ENCODE measurements around the gene FAM186B.

The FAM186B gene

DNA sequence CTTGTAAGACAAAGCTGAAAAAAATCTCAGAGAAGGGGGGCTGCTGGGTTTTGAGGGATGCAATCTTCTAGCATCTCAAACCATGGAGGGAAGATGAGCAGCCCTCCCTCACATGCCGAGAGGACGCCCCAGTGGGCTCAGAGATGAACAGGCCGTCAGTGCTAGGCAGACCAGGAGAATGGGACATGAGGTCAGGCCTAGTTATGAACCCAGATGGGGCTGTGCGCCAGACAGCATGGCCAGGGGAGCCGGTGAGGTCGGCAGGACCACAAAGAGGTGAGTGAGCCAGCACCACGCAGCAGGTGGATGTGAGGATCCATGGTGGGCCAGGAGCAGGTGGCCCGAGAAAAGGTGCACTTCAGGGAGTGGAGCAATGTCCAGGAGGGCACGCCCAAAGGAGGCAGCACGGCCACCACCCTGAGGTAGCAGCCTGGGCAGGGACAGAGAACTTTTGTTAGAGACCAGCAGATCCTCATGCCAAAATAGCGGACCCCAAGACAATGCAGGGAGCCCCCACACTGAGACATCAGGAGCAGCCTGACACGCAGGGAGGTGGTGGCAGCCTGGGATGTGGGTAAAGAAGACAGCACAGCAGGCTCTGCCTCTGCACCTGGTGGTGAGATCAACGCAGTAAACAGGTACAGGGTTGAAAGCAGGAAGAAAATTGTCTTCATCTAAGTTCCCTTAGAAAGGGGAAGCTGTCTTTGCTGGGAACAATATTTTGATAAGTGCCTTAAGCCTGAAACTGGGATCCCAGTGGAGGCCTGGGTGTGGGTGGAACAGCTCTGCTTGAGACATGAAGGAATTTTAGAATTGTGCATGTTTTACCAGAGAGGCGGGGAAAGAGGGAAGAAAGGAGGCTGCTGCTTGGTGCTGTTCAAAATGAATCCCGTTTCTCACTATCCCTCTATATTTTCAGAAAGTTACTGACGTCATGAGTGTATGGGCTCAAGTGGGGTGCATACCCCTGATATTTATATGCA is 19.7 kb downstream of the FAM186B start:
- no peak overlapping the region for H2BK120ac ChIP-seq (ENCODE audit: low read depth, low read length)
- H3K9ac ChIP-seq (ENCODE audit: low read length) = no peak overlapping the region
- H4K8ac ChIP-seq (ENCODE audit: low read length) = no peak overlapping the region
- H2AK5ac ChIP-seq (ENCODE audit: low read length, severe bottlenecking) = no peak overlapping the region
- no peak overlapping the region for H3K4ac ChIP-seq (ENCODE audit: low read depth in 1 of 2, low read length in 2 of 2)
- H3K23ac ChIP-seq (ENCODE audit: low read length in 2 of 2) = no peak overlapping the region
- H3K36me3 ChIP-seq (ENCODE audit: control insufficient read depth in 1 of 2, insufficient read depth in 2 of 2, low read depth in 1 of 2, low read length in 2 of 2) = peaks cover 11 to 37% of the 10 kb centered on the region in 2 experiments
- peaks cover 3% of the 10 kb centered on the region for H3K4me1 ChIP-seq (ENCODE audit: control insufficient read depth, insufficient read depth, low read depth, low read length)
- no peak overlapping the region for H3K4me2 ChIP-seq (ENCODE audit: low read length, poor library complexity, severe bottlenecking)
- no peak overlapping the region for H2BK5ac ChIP-seq (ENCODE audit: low read depth, low read length, poor library complexity, severe bottlenecking)
- H3K27ac ChIP-seq (ENCODE audit: low read length, poor library complexity, severe bottlenecking) = no peak overlapping the region
- no peak overlapping the region for H4K91ac ChIP-seq (ENCODE audit: low read length)
- no peak overlapping the region for H3K18ac ChIP-seq (ENCODE audit: low read depth in 1 of 2, low read length in 2 of 2)
- DNase-seq = no peak
- H3K14ac ChIP-seq (ENCODE audit: low read length in 2 of 2) = no peak overlapping the region
- 95% methylated on average over 14 of the region's 16 CpGs for WGBS
- H3K4me3 ChIP-seq (ENCODE audit: insufficient read depth in 1 of 2, low read depth in 1 of 2, low read length in 2 of 2) = no peak overlapping the region
- peaks cover 25% of the 10 kb centered on the region for H3K79me1 ChIP-seq (replicated peaks; ENCODE audit: low read length, poor library complexity, severe bottlenecking)
- H3K27me3 ChIP-seq (ENCODE audit: control insufficient read depth in 1 of 2, insufficient read depth in 1 of 2, low read length in 2 of 2) = no peaks in the 10 kb centered on the region
- no peaks in the 10 kb centered on the region for H3K9me3 ChIP-seq (ENCODE audit: control insufficient read depth, low read length)
- no peak overlapping the region for H2BK15ac ChIP-seq (ENCODE audit: low read depth, poor library complexity, severe bottlenecking)
- H2AFZ ChIP-seq (ENCODE audit: low read depth, low read length) = no peak overlapping the region
- H2BK12ac ChIP-seq (ENCODE audit: low read length in 2 of 2) = no peak overlapping the region

DNA sequence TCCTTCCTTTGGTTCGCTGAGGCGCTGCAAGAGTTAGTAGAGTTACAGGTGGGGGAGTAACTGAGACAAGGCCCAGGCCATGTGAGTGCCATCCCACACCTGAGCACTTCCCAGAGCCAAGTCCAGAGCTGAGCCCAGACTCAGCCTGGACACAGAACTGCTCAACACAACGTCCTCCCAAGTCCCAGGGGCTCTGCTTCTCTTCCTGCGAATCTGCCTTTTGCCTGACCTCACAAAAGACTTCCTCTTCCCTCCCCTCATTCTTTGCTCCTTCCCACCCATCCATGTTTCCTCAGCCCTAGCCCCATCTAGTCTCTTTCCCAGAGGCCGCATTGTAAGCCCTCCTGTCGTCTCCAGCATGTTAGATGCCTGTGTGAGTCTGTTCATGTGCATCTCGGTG is 20.8 kb downstream of the FAM186B start:
- Histone ChIP-seq H2BK5ac (ENCODE audit: low read depth, low read length, poor library complexity, severe bottlenecking) (no peak overlapping the region), H3K18ac (ENCODE audit: low read depth in 1 of 2, low read length in 2 of 2) (no peak overlapping the region), H2BK120ac (ENCODE audit: low read depth, low read length) (no peak overlapping the region), H2BK15ac (ENCODE audit: low read depth, poor library complexity, severe bottlenecking) (no peak overlapping the region), H3K79me1 (replicated peaks; ENCODE audit: low read length, poor library complexity, severe bottlenecking) (peaks cover 25% of the 10 kb centered on the region), H3K9ac (ENCODE audit: low read length) (no peak overlapping the region), H4K91ac (ENCODE audit: low read length) (no peak overlapping the region), H3K4ac (ENCODE audit: low read depth in 1 of 2, low read length in 2 of 2) (no peak overlapping the region), H3K27ac (ENCODE audit: low read length, poor library complexity, severe bottlenecking) (no peak overlapping the region), H3K23ac (ENCODE audit: low read length in 2 of 2) (no peak overlapping the region), H4K8ac (ENCODE audit: low read length) (no peak overlapping the region), H2BK12ac (ENCODE audit: low read length in 2 of 2) (no peak overlapping the region), H3K36me3 (ENCODE audit: control insufficient read depth in 1 of 2, insufficient read depth in 2 of 2, low read depth in 1 of 2, low read length in 2 of 2) (peaks cover 11 to 37% of the 10 kb centered on the region in 2 experiments), H3K14ac (ENCODE audit: low read length in 2 of 2) (no peak overlapping the region), H3K4me1 (ENCODE audit: control insufficient read depth, insufficient read depth, low read depth, low read length) (peaks cover 9% of the 10 kb centered on the region), H3K4me2 (ENCODE audit: low read length, poor library complexity, severe bottlenecking) (no peak overlapping the region), H2AFZ (ENCODE audit: low read depth, low read length) (no peak overlapping the region), H3K4me3 (ENCODE audit: insufficient read depth in 1 of 2, low read depth in 1 of 2, low read length in 2 of 2) (no peak overlapping the region), H3K9me3 (ENCODE audit: control insufficient read depth, low read length) (no peaks in the 10 kb centered on the region), H2AK5ac (ENCODE audit: low read length, severe bottlenecking) (no peak overlapping the region), H3K27me3 (ENCODE audit: control insufficient read depth in 1 of 2, insufficient read depth in 1 of 2, low read length in 2 of 2) (no peaks in the 10 kb centered on the region)
- no peak for DNase-seq
- WGBS = 81% methylated on average over 7 of the region's 7 CpGs

- H2BK5ac ChIP-seq (ENCODE audit: low read depth, low read length, poor library complexity, severe bottlenecking) = no peak overlapping the region
- H3K9ac ChIP-seq (ENCODE audit: low read length) = peak overlapping the region; percentile 1
- H2AK5ac ChIP-seq (ENCODE audit: low read length, severe bottlenecking) = no peak overlapping the region
- H3K27me3 ChIP-seq (ENCODE audit: control insufficient read depth in 1 of 2, insufficient read depth in 1 of 2, low read length in 2 of 2) = no peaks in the 10 kb centered on the region
- no peak overlapping the region for H3K18ac ChIP-seq (ENCODE audit: low read depth in 1 of 2, low read length in 2 of 2)
- no peak overlapping the region for H3K4me3 ChIP-seq (ENCODE audit: insufficient read depth in 1 of 2, low read depth in 1 of 2, low read length in 2 of 2)
- no peak overlapping the region for H3K14ac ChIP-seq (ENCODE audit: low read length in 2 of 2)
- no peak overlapping the region for H3K4ac ChIP-seq (ENCODE audit: low read depth in 1 of 2, low read length in 2 of 2)
- no peaks in the 10 kb centered on the region for H3K9me3 ChIP-seq (ENCODE audit: control insufficient read depth, low read length)
- H2BK15ac ChIP-seq (ENCODE audit: low read depth, poor library complexity, severe bottlenecking) = no peak overlapping the region
- no peak overlapping the region for H4K8ac ChIP-seq (ENCODE audit: low read length)
- H2BK120ac ChIP-seq (ENCODE audit: low read depth, low read length) = no peak overlapping the region
- no peak overlapping the region for H3K23ac ChIP-seq (ENCODE audit: low read length in 2 of 2)
- H3K4me1 ChIP-seq (ENCODE audit: control insufficient read depth, insufficient read depth, low read depth, low read length) = peaks cover 10% of the 10 kb centered on the region
- H3K79me1 ChIP-seq (replicated peaks; ENCODE audit: low read length, poor library complexity, severe bottlenecking) = peaks cover 21% of the 10 kb centered on the region
- no peak overlapping the region for H2BK12ac ChIP-seq (ENCODE audit: low read length in 2 of 2)
- no peak for DNase-seq
- no peak overlapping the region for H2AFZ ChIP-seq (ENCODE audit: low read depth, low read length)
- H3K36me3 ChIP-seq (ENCODE audit: control insufficient read depth in 1 of 2, insufficient read depth in 2 of 2, low read depth in 1 of 2, low read length in 2 of 2) = peaks cover 11 to 37% of the 10 kb centered on the region in 2 experiments
- no peak overlapping the region for H3K4me2 ChIP-seq (ENCODE audit: low read length, poor library complexity, severe bottlenecking)
- 93% methylated on average over 13 of the region's 13 CpGs for WGBS
- no peak overlapping the region for H3K27ac ChIP-seq (ENCODE audit: low read length, poor library complexity, severe bottlenecking)
- no peak overlapping the region for H4K91ac ChIP-seq (ENCODE audit: low read length)
Observed at GRCh38 chr12:49583366-49584094, 21.9 kb downstream of the FAM186B start.

DNA sequence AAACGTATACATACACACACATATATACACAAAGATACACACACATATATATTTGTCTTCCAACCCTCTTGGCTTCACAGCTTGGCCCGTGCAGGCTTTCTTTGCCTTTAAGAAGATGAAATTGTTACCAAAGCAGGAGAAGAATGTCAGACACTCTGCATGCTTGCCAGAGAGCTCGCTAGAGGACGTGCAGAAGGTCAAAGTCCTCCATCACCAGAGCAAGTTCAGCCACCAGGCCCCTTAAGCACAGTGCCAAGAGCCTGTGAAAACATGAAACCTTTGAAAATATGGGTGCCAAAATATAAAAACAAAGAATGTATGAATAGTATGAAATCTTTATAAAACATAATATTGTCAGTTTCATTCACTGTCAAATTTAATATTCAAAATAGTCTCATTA is 22.6 kb downstream of the FAM186B start:
- H2BK12ac ChIP-seq (ENCODE audit: low read length in 2 of 2) = no peak overlapping the region
- H2AFZ ChIP-seq (ENCODE audit: low read depth, low read length) = no peak overlapping the region
- H3K4me3 ChIP-seq (ENCODE audit: insufficient read depth in 1 of 2, low read depth in 1 of 2, low read length in 2 of 2) = no peak overlapping the region
- H3K4me1 ChIP-seq (ENCODE audit: control insufficient read depth, insufficient read depth, low read depth, low read length) = peaks cover 10% of the 10 kb centered on the region
- no peak overlapping the region for H4K91ac ChIP-seq (ENCODE audit: low read length)
- H2AK5ac ChIP-seq (ENCODE audit: low read length, severe bottlenecking) = no peak overlapping the region
- DNase-seq = no peak
- no peaks in the 10 kb centered on the region for H3K9me3 ChIP-seq (ENCODE audit: control insufficient read depth, low read length)
- no peak overlapping the region for H3K23ac ChIP-seq (ENCODE audit: low read length in 2 of 2)
- H3K4me2 ChIP-seq (ENCODE audit: low read length, poor library complexity, severe bottlenecking) = no peak overlapping the region
- no peak overlapping the region for H2BK5ac ChIP-seq (ENCODE audit: low read depth, low read length, poor library complexity, severe bottlenecking)
- H3K9ac ChIP-seq (ENCODE audit: low read length) = peak overlapping the region; percentile 1
- H4K8ac ChIP-seq (ENCODE audit: low read length) = no peak overlapping the region
- H2BK15ac ChIP-seq (ENCODE audit: low read depth, poor library complexity, severe bottlenecking) = no peak overlapping the region
- H3K27me3 ChIP-seq (ENCODE audit: control insufficient read depth in 1 of 2, insufficient read depth in 1 of 2, low read length in 2 of 2) = no peaks in the 10 kb centered on the region
- no peak overlapping the region for H3K27ac ChIP-seq (ENCODE audit: low read length, poor library complexity, severe bottlenecking)
- H3K14ac ChIP-seq (ENCODE audit: low read length in 2 of 2) = no peak overlapping the region
- no peak overlapping the region for H3K4ac ChIP-seq (ENCODE audit: low read depth in 1 of 2, low read length in 2 of 2)
- WGBS = 88% methylated on average over 2 of the region's 4 CpGs
- peaks cover 23% of the 10 kb centered on the region for H3K79me1 ChIP-seq (replicated peaks; ENCODE audit: low read length, poor library complexity, severe bottlenecking)
- no peak overlapping the region for H3K18ac ChIP-seq (ENCODE audit: low read depth in 1 of 2, low read length in 2 of 2)
- no peak overlapping the region for H2BK120ac ChIP-seq (ENCODE audit: low read depth, low read length)
- H3K36me3 ChIP-seq (ENCODE audit: control insufficient read depth in 1 of 2, insufficient read depth in 2 of 2, low read depth in 1 of 2, low read length in 2 of 2) = peaks cover 11 to 32% of the 10 kb centered on the region in 2 experiments
